ENCODE measurements around the gene B4GALNT3. TPM values are rescaled to one million over a fixed set of nuclear protein-coding genes. Genes with fewer than 3 reads are reported as not detected.

The B4GALNT3 gene
- total and polyA plus RNA-seq, 2 experiments from 2014 or later, result 2.8 to 15.8 TPM

DNA sequence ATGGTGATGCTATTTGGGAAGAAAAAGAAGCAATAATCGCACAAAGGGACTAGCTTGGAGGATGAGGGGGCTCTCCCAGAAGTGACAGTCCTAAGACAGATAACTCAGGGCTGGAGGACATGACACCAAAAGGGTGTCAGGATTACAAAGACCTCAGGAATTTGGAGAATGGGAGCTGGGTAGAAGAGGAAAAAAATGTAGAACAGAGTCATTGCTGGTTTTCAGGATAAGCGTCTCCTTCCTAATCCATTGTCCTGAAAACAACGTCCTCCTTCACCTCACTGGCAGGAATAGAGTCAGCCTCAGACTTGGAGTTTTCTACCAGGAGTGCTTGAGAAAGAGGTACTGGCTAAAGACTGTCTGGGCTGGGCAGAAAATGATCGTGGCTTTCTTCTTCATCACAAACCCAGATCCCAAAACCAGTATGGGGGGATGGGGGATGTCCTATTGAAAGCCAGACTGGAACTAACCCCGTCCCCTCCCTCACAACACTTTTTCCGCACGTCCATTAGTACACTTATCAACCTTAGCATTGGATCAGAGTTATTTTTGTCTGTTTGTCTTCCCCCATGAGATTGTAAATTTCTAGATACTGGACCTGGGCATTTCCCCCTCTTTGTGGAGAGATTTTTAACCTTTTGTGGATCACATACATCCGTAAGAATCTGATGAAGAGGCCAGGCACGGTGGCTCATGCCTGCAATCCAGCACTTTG lies 14.3 kb downstream of the B4GALNT3 start (continued):
- TF ChIP-seq, protein P1, sequence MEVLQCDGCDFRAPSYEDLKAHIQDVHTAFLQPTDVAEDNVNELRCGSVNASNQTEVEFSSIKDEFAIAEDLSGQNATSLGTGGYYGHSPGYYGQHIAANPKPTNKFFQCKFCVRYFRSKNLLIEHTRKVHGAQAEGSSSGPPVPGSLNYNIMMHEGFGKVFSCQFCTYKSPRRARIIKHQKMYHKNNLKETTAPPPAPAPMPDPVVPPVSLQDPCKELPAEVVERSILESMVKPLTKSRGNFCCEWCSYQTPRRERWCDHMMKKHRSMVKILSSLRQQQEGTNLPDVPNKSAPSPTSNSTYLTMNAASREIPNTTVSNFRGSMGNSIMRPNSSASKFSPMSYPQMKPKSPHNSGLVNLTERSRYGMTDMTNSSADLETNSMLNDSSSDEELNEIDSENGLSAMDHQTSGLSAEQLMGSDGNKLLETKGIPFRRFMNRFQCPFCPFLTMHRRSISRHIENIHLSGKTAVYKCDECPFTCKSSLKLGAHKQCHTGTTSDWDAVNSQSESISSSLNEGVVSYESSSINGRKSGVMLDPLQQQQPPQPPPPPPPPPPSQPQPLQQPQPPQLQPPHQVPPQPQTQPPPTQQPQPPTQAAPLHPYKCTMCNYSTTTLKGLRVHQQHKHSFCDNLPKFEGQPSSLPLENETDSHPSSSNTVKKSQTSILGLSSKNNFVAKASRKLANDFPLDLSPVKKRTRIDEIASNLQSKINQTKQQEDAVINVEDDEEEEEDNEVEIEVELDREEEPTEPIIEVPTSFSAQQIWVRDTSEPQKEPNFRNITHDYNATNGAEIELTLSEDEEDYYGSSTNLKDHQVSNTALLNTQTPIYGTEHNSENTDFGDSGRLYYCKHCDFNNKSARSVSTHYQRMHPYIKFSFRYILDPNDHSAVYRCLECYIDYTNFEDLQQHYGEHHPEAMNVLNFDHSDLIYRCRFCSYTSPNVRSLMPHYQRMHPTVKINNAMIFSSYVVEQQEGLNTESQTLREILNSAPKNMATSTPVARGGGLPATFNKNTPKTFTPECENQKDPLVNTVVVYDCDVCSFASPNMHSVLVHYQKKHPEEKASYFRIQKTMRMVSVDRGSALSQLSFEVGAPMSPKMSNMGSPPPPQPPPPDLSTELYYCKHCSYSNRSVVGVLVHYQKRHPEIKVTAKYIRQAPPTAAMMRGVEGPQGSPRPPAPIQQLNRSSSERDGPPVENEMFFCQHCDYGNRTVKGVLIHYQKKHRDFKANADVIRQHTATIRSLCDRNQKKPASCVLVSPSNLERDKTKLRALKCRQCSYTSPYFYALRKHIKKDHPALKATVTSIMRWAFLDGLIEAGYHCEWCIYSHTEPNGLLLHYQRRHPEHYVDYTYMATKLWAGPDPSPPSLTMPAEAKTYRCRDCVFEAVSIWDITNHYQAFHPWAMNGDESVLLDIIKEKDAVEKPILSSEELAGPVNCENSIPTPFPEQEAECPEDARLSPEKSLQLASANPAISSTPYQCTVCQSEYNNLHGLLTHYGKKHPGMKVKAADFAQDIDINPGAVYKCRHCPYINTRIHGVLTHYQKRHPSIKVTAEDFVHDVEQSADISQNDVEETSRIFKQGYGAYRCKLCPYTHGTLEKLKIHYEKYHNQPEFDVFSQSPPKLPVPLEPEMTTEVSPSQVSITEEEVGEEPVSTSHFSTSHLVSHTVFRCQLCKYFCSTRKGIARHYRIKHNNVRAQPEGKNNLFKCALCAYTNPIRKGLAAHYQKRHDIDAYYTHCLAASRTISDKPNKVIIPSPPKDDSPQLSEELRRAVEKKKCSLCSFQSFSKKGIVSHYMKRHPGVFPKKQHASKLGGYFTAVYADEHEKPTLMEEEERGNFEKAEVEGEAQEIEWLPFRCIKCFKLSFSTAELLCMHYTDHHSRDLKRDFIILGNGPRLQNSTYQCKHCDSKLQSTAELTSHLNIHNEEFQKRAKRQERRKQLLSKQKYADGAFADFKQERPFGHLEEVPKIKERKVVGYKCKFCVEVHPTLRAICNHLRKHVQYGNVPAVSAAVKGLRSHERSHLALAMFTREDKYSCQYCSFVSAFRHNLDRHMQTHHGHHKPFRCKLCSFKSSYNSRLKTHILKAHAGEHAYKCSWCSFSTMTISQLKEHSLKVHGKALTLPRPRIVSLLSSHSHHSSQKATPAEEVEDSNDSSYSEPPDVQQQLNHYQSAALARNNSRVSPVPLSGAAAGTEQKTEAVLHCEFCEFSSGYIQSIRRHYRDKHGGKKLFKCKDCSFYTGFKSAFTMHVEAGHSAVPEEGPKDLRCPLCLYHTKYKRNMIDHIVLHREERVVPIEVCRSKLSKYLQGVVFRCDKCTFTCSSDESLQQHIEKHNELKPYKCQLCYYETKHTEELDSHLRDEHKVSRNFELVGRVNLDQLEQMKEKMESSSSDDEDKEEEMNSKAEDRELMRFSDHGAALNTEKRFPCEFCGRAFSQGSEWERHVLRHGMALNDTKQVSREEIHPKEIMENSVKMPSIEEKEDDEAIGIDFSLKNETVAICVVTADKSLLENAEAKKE (CRISPR knock-in tag; IDR thresholded peaks at IDR 0.05), result no peak
- no peak for TF ChIP-seq EZH2 (IDR thresholded peaks at IDR 0.05; ENCODE audit: low read depth, unreplicated experiment)

DNA sequence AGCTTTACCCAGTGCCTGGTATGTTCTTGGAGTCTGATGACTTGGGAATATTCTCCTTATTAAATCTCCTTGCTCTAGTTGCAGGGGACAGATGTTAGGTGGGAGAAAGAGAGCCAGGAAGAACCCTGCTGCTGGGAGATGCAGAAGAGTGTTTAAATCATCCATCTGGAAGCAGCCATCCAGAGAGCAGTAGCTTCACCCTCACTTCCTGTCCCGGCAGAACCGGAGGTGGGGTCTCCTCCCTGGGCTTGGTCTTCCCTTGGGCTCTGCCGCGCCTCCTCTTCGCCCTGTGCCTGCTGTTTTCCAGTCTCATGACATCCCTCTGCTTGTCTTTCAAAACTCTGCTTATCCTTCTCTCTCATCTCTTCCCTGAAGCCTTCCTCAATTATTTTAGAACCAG lies 15.5 kb downstream of the B4GALNT3 start:
- H3K4me3 ChIP-seq, result no peak overlapping the region
- H3K27ac Mint-ChIP-seq, result no peak overlapping the region
- H3K27me3 Mint-ChIP-seq (ENCODE audit: insufficient read depth, low read depth, poor library complexity), result no peaks in the 10 kb centered on the region
- no peaks in the 10 kb centered on the region for H3F3A ChIP-seq (replicated peaks; ENCODE audit: low read depth)
- DNase-seq (ENCODE audit: low spot score) (no peak), ATAC-seq (no peak)
- H3K4me2 ChIP-seq, result no peak overlapping the region
- H3K79me2 ChIP-seq (replicated peaks; ENCODE audit: insufficient read depth), result no peaks in the 10 kb centered on the region
- peak overlapping the region; percentile 74; the same call in 1 of the 2 replicates for H3K27ac ChIP-seq (ENCODE audit: low read depth)
- H3K9me3 Mint-ChIP-seq, result no peaks in the 10 kb centered on the region; the same call in 2 of the 3 replicates
- H3K4me3 Mint-ChIP-seq, result no peak overlapping the region
- 0 out of 2 replicates have a peak, but pooled peaks cover 5% of the 10 kb centered on the region for H4K20me1 ChIP-seq (replicated peaks; ENCODE audit: insufficient read depth)
- H3K9me2 ChIP-seq (ENCODE audit: insufficient read depth), result peaks cover 2% of the 10 kb centered on the region; the same call in 1 of the 2 replicates
- H3K4me1 Mint-ChIP-seq, result peaks cover 16% of the 10 kb centered on the region
- no peak overlapping the region for H2AFZ ChIP-seq
- no peaks in the 10 kb centered on the region for H3K36me3 Mint-ChIP-seq (ENCODE audit: low read depth)
- H3K4me1 ChIP-seq (ENCODE audit: insufficient read depth), result peaks cover 10% of the 10 kb centered on the region; the same call in 1 of the 2 replicates
- H3K27me3 ChIP-seq (ENCODE audit: insufficient read depth), result no peaks in the 10 kb centered on the region
- no peaks in the 10 kb centered on the region for H3K36me3 ChIP-seq (ENCODE audit: insufficient read depth)
- TF ChIP-seq POLR2AphosphoS5 (IDR thresholded peaks at IDR 0.05; ENCODE audit: low read depth) (no peak), NANOG (IDR thresholded peaks at IDR 0.05; ENCODE audit: borderline replicate concordance) (no peak), EZH2 (IDR thresholded peaks at IDR 0.05; ENCODE audit: low read depth, unreplicated experiment) (no peak), STAT1 (IDR thresholded peaks at IDR 0.05; ENCODE audit: unreplicated experiment) (no peak), EZH2phosphoT487 (IDR thresholded peaks at IDR 0.05; ENCODE audit: unreplicated experiment) (no peak), ZNF114 (CRISPR knock-in tag; IDR thresholded peaks at IDR 0.05) (no peak), CREB1 (CRISPR knock-in tag; IDR thresholded peaks at IDR 0.05; ENCODE audit: low read depth) (no peak), ZNF331 (CRISPR knock-in tag; IDR thresholded peaks at IDR 0.05; ENCODE audit: low read depth) (no peak)
- TF ChIP-seq, protein P2, sequence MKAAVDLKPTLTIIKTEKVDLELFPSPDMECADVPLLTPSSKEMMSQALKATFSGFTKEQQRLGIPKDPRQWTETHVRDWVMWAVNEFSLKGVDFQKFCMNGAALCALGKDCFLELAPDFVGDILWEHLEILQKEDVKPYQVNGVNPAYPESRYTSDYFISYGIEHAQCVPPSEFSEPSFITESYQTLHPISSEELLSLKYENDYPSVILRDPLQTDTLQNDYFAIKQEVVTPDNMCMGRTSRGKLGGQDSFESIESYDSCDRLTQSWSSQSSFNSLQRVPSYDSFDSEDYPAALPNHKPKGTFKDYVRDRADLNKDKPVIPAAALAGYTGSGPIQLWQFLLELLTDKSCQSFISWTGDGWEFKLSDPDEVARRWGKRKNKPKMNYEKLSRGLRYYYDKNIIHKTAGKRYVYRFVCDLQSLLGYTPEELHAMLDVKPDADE (IDR thresholded peaks at IDR 0.05), result no peak
- TF ChIP-seq, protein P3, sequence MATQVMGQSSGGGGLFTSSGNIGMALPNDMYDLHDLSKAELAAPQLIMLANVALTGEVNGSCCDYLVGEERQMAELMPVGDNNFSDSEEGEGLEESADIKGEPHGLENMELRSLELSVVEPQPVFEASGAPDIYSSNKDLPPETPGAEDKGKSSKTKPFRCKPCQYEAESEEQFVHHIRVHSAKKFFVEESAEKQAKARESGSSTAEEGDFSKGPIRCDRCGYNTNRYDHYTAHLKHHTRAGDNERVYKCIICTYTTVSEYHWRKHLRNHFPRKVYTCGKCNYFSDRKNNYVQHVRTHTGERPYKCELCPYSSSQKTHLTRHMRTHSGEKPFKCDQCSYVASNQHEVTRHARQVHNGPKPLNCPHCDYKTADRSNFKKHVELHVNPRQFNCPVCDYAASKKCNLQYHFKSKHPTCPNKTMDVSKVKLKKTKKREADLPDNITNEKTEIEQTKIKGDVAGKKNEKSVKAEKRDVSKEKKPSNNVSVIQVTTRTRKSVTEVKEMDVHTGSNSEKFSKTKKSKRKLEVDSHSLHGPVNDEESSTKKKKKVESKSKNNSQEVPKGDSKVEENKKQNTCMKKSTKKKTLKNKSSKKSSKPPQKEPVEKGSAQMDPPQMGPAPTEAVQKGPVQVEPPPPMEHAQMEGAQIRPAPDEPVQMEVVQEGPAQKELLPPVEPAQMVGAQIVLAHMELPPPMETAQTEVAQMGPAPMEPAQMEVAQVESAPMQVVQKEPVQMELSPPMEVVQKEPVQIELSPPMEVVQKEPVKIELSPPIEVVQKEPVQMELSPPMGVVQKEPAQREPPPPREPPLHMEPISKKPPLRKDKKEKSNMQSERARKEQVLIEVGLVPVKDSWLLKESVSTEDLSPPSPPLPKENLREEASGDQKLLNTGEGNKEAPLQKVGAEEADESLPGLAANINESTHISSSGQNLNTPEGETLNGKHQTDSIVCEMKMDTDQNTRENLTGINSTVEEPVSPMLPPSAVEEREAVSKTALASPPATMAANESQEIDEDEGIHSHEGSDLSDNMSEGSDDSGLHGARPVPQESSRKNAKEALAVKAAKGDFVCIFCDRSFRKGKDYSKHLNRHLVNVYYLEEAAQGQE (IDR thresholded peaks at IDR 0.05; ENCODE audit: unreplicated experiment), result no peak
- TF ChIP-seq, protein P4, sequence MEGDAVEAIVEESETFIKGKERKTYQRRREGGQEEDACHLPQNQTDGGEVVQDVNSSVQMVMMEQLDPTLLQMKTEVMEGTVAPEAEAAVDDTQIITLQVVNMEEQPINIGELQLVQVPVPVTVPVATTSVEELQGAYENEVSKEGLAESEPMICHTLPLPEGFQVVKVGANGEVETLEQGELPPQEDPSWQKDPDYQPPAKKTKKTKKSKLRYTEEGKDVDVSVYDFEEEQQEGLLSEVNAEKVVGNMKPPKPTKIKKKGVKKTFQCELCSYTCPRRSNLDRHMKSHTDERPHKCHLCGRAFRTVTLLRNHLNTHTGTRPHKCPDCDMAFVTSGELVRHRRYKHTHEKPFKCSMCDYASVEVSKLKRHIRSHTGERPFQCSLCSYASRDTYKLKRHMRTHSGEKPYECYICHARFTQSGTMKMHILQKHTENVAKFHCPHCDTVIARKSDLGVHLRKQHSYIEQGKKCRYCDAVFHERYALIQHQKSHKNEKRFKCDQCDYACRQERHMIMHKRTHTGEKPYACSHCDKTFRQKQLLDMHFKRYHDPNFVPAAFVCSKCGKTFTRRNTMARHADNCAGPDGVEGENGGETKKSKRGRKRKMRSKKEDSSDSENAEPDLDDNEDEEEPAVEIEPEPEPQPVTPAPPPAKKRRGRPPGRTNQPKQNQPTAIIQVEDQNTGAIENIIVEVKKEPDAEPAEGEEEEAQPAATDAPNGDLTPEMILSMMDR (conservative IDR thresholded peaks at IDR 0.05; ENCODE audit: low read depth in 2 of 2), result no peak
